Measurements from ENCODE around the gene TCAF1.

Gene TCAF1, protein sequence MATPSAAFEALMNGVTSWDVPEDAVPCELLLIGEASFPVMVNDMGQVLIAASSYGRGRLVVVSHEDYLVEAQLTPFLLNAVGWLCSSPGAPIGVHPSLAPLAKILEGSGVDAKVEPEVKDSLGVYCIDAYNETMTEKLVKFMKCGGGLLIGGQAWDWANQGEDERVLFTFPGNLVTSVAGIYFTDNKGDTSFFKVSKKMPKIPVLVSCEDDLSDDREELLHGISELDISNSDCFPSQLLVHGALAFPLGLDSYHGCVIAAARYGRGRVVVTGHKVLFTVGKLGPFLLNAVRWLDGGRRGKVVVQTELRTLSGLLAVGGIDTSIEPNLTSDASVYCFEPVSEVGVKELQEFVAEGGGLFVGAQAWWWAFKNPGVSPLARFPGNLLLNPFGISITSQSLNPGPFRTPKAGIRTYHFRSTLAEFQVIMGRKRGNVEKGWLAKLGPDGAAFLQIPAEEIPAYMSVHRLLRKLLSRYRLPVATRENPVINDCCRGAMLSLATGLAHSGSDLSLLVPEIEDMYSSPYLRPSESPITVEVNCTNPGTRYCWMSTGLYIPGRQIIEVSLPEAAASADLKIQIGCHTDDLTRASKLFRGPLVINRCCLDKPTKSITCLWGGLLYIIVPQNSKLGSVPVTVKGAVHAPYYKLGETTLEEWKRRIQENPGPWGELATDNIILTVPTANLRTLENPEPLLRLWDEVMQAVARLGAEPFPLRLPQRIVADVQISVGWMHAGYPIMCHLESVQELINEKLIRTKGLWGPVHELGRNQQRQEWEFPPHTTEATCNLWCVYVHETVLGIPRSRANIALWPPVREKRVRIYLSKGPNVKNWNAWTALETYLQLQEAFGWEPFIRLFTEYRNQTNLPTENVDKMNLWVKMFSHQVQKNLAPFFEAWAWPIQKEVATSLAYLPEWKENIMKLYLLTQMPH

DNA sequence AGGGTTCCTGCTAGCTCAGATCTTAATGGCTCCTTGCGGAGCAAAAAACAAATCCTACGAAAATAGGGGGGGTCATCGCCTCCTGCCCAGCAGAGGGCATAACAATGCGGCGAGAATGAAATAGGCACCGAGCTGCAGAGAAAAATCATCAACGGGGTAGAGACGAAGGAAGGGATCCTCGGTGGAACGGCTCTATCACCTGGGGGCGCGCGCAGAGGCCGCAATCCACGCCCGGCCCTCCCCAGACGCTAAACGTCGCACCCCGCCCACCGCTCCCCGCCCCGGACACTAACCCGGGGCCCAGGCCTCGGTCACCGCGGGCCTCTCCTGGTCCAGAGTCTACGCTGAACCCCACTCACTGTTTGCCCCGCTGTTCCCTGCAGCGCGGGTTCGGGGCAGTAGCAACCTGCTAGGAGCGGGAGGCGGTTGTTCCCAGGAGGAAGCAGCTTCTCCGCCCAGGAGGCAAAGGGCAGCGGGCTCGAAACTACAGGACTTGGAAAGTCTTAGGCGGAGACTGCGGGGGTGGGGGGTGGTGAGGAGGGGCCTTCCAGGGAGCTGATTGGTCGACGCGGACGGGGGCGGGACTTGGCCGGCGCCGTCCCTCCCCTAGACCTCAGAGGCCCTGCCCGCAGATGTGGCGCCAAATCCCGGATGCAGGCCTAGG lies at the start of gene TCAF1:
TSS of gene TCAF1 (minus strand) at position 509 of the 664 bp plus-strand sequence. CDS start 25,568 bp downstream, outside the sequence.
- DNase-seq = peak; percentile 95

- DNase-seq = no peak
Observed at GRCh38 chr7:143948733-143949132, 46.8 kb upstream of the TCAF1 start.

DNA sequence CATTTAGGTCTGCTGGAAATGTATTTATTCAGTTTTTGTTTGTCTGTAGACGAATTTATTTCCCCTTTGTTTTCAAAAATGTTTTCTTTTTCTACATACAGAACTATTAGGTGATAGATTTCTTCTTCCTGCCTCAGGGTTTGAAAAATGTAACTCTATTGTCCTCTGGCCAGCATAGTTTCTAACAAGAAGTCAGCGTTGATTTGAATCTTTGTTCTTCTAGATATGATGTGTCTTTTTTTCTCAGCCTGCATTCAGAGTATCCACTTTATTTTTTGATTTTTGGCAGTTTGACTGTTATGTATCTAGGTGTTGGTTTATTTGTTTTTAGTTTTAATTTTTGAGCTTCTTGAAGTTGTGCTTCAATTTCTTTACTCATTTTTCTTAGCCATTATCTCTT lies 45.1 kb upstream of the TCAF1 start:
- no peak for DNase-seq

GRCh38 chr7:143945423-143945822 lies 43.4 kb upstream of the TCAF1 start:
- no peak for DNase-seq

DNA sequence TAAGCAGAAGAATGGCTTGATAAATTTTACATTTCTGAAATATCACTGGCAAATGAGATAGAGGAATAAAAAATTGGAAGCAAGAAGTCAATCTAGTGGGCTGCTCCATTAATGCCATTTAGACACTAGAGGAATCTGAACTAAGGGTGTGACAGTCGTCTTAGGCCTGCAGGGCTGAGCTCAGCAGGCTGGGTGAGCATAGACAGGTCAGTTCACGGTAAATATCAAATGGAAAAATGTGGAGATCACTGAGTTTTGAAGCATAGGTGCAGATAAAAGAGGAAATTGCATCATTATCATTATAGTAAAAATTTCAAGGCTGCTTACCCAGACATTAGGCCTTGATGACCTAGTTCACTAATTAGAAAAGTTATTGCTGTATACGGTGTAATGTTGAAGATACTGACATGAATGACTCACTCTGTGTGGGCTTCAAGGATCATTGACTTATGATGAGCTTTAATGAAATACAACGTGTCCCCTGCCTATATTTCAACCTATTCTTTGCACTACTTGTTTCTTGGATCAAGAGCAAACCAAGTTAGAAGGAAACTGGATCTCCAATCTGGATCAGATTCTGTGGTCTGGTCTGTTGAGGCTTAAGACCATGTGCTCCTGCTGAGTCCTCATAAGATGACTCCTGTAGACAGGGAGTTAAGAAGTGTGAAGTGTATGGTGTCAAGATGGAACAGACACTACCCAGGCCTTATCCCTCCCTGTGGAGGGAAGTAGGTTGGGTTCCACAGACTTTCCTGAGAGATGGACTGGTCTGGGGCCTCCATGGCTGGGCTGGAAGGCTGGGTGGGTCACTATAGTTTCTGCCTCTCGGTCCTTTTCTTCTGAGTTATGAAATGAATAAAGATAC lies 36.6 kb upstream of the TCAF1 start:
- DNase-seq = no peak

DNA sequence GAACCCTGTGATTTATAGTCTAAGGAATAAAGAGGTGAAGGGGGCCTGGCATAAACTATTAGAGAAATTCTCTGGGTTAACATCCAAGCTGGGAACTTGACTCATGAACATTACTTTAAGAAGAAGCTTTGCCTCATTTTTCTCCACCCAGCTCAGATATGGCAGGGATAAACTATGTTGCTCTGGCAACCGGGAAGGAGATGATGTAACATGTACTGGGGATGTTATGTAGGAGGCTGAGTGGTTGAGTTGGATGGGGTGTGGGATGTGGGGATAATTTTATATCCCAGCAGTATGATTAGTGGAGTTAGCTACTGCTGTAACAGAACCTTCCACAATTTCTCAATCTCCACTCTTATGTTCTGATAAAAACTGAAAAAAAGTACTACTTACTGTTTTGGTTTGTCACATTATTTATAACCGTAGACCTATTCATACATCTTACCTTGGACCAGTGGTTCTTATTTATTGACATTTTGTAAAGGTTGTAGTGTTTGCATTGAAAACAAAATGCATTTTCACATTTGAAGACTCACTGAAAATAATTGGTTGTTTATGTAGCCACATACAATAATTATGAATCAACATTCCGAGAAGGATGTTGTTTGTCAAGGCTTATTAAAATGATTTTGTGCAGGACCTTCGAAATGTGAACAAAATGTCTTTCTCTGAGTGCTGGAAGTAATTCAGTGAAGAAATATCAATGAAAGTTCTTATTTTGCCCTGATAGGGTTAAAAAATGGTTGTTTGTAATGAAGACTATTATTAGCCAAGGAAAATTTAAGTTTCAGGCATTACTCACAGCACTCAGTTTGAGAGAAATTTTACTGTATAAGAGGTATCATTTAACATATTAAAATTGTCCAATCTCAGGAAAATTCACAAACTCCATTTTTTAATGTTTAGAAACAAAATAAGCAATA lies 34.4 kb upstream of the TCAF1 start:
- no peak for DNase-seq

DNA sequence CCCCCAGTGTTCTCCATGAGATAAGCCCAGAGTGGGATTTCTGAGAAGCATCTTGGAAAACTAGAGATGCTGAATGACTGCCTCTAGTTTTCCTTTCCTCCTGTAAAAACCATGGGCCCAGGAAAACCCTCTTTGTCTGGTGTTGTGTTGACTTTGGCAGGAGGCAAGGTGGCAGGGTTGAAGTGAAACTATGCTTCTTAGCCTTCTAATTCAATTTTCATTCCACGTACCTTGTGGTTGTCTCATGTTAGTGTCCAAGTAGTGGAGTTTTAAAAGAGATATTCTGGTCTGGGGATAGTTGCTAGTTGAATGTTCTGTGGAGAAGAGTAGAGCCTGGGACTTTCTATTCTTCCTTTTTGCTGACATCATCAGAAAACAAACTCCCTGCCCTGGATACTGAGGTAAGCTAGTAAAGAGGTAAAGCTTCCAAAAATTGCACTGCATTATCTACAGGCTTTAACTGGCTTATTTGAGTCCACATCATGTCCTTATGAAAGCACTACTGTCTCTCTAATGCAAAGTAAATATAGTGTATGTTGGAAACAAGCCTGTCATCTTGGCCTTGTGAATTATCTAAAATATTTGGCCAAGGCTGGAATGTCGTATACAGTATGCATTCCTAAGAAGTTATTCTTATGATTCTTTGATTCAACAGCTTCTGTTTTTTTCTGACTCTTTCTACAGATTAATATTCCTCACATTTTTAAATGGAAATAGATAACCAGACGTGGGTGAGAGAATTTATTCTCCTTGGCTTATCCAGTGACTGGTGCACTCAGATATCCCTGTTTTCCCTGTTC lies 32.8 kb upstream of the TCAF1 start, which contains the start of gene OR2F2:
TSS of gene OR2F2 (plus strand) at position 708 of the 800 bp plus-strand sequence. CDS start at position 708, 0 bp downstream.
- no peak for DNase-seq

DNA sequence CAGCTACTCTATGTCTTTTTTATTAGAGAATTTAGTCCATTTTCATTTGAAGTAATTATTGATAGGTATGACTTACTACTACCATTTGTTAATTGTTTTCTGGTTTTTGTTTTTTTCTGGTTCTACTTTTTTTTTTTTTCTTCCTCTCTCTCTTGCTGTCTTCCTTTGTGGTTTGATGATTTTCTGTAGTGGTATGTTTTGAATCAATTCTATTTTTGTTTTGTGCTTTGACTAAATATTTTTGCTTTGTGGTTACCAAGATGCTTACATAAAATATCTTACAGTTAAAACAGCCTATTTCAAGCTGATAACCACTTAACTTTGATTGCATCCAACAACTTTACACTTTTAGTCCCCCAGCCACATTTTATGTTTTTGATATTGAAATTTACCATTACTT lies 29.8 kb upstream of the TCAF1 start:
- DNase-seq = no peak

DNA sequence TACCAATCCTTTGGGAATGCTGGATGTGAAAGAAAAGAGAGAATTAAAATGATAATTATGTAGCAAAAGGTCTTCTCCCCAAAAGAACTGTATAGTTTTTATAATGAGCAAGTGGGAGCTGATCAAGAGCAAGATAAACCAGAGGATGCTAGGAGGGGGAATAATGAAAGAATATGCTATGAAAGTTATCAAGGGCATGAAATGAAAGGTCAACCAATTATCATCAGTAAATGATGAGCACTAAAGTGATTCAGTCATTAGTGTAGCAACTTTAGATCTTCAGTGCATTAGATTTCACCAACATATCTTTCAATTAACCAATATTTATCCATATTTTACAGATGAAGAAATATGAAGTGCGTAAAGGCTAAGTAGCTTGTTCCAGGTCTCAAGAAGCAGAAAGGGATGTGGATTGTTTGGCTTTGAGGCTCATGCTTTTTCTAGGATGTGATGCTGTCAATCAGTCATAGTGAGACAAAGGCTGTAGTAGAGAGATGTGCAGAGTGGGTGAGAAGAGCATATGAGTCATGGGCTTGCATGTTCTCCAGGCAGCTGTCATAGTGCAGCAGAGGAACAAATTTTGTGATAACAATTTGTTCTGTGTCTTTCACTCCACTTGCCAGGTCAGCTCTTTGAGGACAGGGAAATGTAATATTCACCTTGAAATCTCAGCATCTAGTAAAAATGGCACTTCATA lies 27.4 kb upstream of the TCAF1 start:
- no peak for DNase-seq

- DNase-seq = no peak
Observed at GRCh38 chr7:143924851-143925250, 22.9 kb upstream of the TCAF1 start.

GRCh38 chr7:143914938-143915652 lies 13.1 kb upstream of the TCAF1 start:
- DNase-seq = no peak

DNA sequence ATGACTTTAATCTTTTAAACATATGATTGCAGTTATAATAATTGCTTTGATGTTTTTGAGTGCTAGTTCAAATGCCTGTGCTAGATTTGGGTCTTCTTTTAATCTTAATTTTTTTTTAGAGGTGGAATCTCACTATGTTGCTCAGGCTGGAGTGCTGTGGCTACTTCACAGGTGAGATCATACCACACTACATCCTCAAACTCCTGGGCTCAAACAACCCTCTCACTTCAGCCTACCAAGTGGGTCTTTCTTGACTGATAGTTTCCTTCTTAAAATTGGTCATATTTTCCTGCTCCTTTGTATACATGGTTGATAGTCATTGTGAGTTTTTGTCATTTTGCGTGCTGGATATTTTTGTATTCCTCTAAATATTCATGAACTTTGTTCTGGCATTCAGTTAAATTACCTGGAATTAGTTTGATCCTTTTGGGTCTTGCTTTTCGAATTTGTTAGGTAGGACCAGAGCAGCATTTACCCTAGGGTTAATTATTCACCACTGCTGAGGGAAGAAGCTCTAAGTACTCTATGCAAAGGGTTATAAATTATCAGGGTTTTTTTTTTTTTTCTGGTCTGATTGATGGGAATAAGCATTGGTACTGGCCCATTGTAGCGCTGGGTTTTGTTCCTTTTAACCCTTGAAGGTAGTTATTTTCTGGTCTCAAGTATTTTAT lies 12.1 kb upstream of the TCAF1 start:
- DNase-seq = no peak

- DNase-seq = no peak
Observed at GRCh38 chr7:143910473-143911248, 8.7 kb upstream of the TCAF1 start.

DNA sequence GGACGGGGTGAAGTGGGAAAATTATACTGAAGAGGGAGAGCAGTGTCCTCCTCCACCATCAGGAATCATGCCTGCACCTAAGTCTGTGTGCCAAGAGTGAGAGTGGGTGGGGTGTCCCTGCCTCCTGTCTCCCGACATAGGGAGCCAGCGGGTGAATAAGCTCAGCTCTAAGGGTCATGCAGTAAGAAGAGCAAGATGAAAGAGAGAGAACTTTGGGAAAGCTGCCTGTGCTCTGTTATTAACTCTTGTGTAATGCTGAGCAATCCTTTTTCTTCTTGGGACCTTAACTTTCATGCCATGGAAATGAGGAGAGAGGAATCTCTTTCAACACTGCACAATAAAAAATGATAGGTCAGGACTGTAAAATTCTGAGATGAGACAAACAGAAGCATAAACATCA lies 7.9 kb upstream of the TCAF1 start:
- DNase-seq = no peak

- DNase-seq = no peak
Observed at GRCh38 chr7:143908120-143908519, 6.1 kb upstream of the TCAF1 start.

DNA sequence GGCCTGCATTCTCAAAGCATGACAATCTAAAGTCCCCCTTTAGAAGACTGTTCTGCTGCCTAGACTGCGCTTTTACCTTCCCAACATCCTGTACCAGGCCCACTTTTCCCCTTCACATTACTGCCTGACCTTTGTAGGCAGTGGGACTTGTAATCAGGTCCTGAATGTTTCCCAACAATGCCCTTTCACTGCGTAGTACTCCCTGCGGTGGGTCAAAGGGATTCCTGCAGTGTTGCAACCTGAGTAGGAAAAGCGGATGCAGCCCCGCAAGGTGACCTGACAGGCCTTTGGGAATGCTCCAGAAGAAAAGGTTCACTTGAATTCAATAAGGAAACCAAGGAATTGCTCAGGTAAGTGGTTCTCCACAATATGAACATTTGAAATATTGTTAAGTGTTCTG lies 4.9 kb upstream of the TCAF1 start:
- no peak for DNase-seq

- DNase-seq = no peak
Observed at GRCh38 chr7:143906151-143906550, 4.2 kb upstream of the TCAF1 start.
